Germinal center (tissue), 1 donor: ENCODE results near the gene P2RX7.
"Not testable (repeated sequence)": the region's sequence is repeated elsewhere in the genome, so short reads cannot be mapped to it uniquely, and the experiment has no call there.

Experiments
- DNase-seq: peaks from one replicate; pipeline ENCODE4 v3.0.0; 2012; ENCODE audit warnings: mixed read lengths, low spot score

The P2RX7 gene

GRCh38 chr12:121135320-121135719, 2.6 kb downstream of the P2RX7 start:
- DNase-seq = no peak

GRCh38 chr12:121137512-121137911, 4.8 kb downstream of the P2RX7 start:
- no peak for DNase-seq

- DNase-seq = no peak
These were observed 5.6 kb downstream of the P2RX7 start for GRCh38 chr12:121138284-121138683.

GRCh38 chr12:121139286-121139685, 6.6 kb downstream of the P2RX7 start:
- DNase-seq = no peak

- no peak for DNase-seq
These were observed 9.7 kb downstream of the P2RX7 start for GRCh38 chr12:121142171-121142950.

- no peak for DNase-seq
These were observed 11.8 kb downstream of the P2RX7 start for GRCh38 chr12:121144416-121144914.

GRCh38 chr12:121145221-121145620, 12.5 kb downstream of the P2RX7 start:
- DNase-seq = no peak

- DNase-seq = not testable (repeated sequence)
These were observed 16.6 kb downstream of the P2RX7 start for GRCh38 chr12:121149289-121149688.

GRCh38 chr12:121154793-121155375, 22.2 kb downstream of the P2RX7 start:
- no peak for DNase-seq

- DNase-seq = no peak
These were observed 23.7 kb downstream of the P2RX7 start for GRCh38 chr12:121156365-121156764.

- DNase-seq = no peak
These were observed 25.4 kb downstream of the P2RX7 start for GRCh38 chr12:121158085-121158484.

- DNase-seq = not testable (repeated sequence)
These were observed 26.2 kb downstream of the P2RX7 start for GRCh38 chr12:121158728-121159351.

- DNase-seq = no peak
These were observed 27.0 kb downstream of the P2RX7 start for GRCh38 chr12:121159467-121160307.

- no peak for DNase-seq
These were observed 29.7 kb downstream of the P2RX7 start for GRCh38 chr12:121162384-121162783.

GRCh38 chr12:121162985-121163384, 30.3 kb downstream of the P2RX7 start:
- DNase-seq = no peak

GRCh38 chr12:121164839-121165238, 32.2 kb downstream of the P2RX7 start:
- DNase-seq = not testable (repeated sequence)

- no peak for DNase-seq
These were observed 32.6 kb downstream of the P2RX7 start for GRCh38 chr12:121165316-121165715.

GRCh38 chr12:121166356-121166755, 33.7 kb downstream of the P2RX7 start:
- no peak for DNase-seq

GRCh38 chr12:121167232-121167820, 34.6 kb downstream of the P2RX7 start:
- DNase-seq = no peak

GRCh38 chr12:121167951-121168350, 35.3 kb downstream of the P2RX7 start:
- DNase-seq = no peak

- no peak for DNase-seq
These were observed 37.5 kb downstream of the P2RX7 start for GRCh38 chr12:121170151-121170550.
